ENCODE data around the gene LDLRAD4.

Gene LDLRAD4

GRCh38 chr18:13253786-13254688 lies 35.5 kb downstream of the LDLRAD4 start:
- no peak for ATAC-seq
- TF ChIP-seq TOX (CRISPR knock-in tag; IDR thresholded peaks at IDR 0.05; ENCODE audit: borderline replicate concordance) (no peak), ZNF70 (CRISPR knock-in tag; IDR thresholded peaks at IDR 0.05) (no peak), ISL1 (CRISPR knock-in tag; IDR thresholded peaks at IDR 0.05) (no peak), BACH2 (CRISPR knock-in tag; IDR thresholded peaks at IDR 0.05; ENCODE audit: borderline replicate concordance) (no peak), ZNF565 (CRISPR knock-in tag; conservative IDR thresholded peaks at IDR 0.05; ENCODE audit: low read depth) (no peak), TSHZ2 (CRISPR knock-in tag; IDR thresholded peaks at IDR 0.05) (no peak), PATZ1 (CRISPR knock-in tag; IDR thresholded peaks at IDR 0.05; ENCODE audit: borderline replicate concordance) (no peak), ARNTL (CRISPR knock-in tag; IDR thresholded peaks at IDR 0.05; ENCODE audit: borderline replicate concordance, low read depth) (no peak), OSR1 (CRISPR knock-in tag; IDR thresholded peaks at IDR 0.05) (no peak), POU6F1 (CRISPR knock-in tag; IDR thresholded peaks at IDR 0.05; ENCODE audit: borderline replicate concordance, low read depth) (no peak), PPARA (CRISPR knock-in tag; IDR thresholded peaks at IDR 0.05; ENCODE audit: borderline replicate concordance) (no peak), ESRRG (CRISPR knock-in tag; IDR thresholded peaks at IDR 0.05) (no peak), SNAI2 (CRISPR knock-in tag; IDR thresholded peaks at IDR 0.05) (no peak), ZC3H10 (CRISPR knock-in tag; IDR thresholded peaks at IDR 0.05) (no peak), ZNF8 (CRISPR knock-in tag; IDR thresholded peaks at IDR 0.05) (no peak), CSDC2 (CRISPR knock-in tag; IDR thresholded peaks at IDR 0.05) (no peak)

- ATAC-seq: no peak
- TF ChIP-seq ZFP3 (CRISPR knock-in tag; IDR thresholded peaks at IDR 0.05): no peak
- no peak for TF ChIP-seq ZNF70 (CRISPR knock-in tag; IDR thresholded peaks at IDR 0.05)
- TF ChIP-seq PATZ1 (CRISPR knock-in tag; IDR thresholded peaks at IDR 0.05; ENCODE audit: borderline replicate concordance): no peak
- no peak for TF ChIP-seq CSRNP3 (CRISPR knock-in tag; IDR thresholded peaks at IDR 0.05)
- no peak for TF ChIP-seq CSDC2 (CRISPR knock-in tag; IDR thresholded peaks at IDR 0.05)
- TF ChIP-seq ZFP30 (CRISPR knock-in tag; IDR thresholded peaks at IDR 0.05): no peak
- no peak for TF ChIP-seq SNAI2 (CRISPR knock-in tag; IDR thresholded peaks at IDR 0.05)
- TF ChIP-seq OSR1 (CRISPR knock-in tag; IDR thresholded peaks at IDR 0.05): no peak
- no peak for TF ChIP-seq TOX (CRISPR knock-in tag; IDR thresholded peaks at IDR 0.05; ENCODE audit: borderline replicate concordance)
- no peak for TF ChIP-seq TSHZ2 (CRISPR knock-in tag; IDR thresholded peaks at IDR 0.05)
- TF ChIP-seq ARNTL (CRISPR knock-in tag; IDR thresholded peaks at IDR 0.05; ENCODE audit: borderline replicate concordance, low read depth): no peak
- no peak for TF ChIP-seq RARB (CRISPR knock-in tag; IDR thresholded peaks at IDR 0.05)
- no peak for TF ChIP-seq ISL1 (CRISPR knock-in tag; IDR thresholded peaks at IDR 0.05)
- TF ChIP-seq ZNF565 (CRISPR knock-in tag; conservative IDR thresholded peaks at IDR 0.05; ENCODE audit: low read depth): no peak
- no peak for TF ChIP-seq ZNF8 (CRISPR knock-in tag; IDR thresholded peaks at IDR 0.05)
- TF ChIP-seq ESRRG (CRISPR knock-in tag; IDR thresholded peaks at IDR 0.05): no peak
- no peak for TF ChIP-seq CREB5 (CRISPR knock-in tag; IDR thresholded peaks at IDR 0.05; ENCODE audit: low read depth)
- TF ChIP-seq BACH2 (CRISPR knock-in tag; IDR thresholded peaks at IDR 0.05; ENCODE audit: borderline replicate concordance): no peak
Observed at GRCh38 chr18:13254971-13255927, 36.7 kb downstream of the LDLRAD4 start.

Measured in SK-N-SH treated with all-trans-retinoic acid at 6 μM for 48 hours (cell line).